ENCODE data around the gene NUAK1.

The NUAK1 gene

GRCh38 chr12:106135075-106135474, 3.7 kb downstream of the NUAK1 start:
- H3K27ac ChIP-seq = no peak overlapping the region
- TF ChIP-seq CTCF (conservative IDR thresholded peaks at IDR 0.05) = no peak

GRCh38 chr12:106134294-106134949, 4.3 kb downstream of the NUAK1 start:
- TF ChIP-seq CTCF (conservative IDR thresholded peaks at IDR 0.05) (no peak), ZFX (IDR thresholded peaks at IDR 0.05) (no peak)
- no peak overlapping the region for H3K27ac ChIP-seq

- no peak overlapping the region for H3K27ac ChIP-seq
- TF ChIP-seq CTCF (conservative IDR thresholded peaks at IDR 0.05) (no peak), ZFX (IDR thresholded peaks at IDR 0.05) (no peak)
These were observed 5.3 kb downstream of the NUAK1 start for GRCh38 chr12:106133136-106134087.

DNA sequence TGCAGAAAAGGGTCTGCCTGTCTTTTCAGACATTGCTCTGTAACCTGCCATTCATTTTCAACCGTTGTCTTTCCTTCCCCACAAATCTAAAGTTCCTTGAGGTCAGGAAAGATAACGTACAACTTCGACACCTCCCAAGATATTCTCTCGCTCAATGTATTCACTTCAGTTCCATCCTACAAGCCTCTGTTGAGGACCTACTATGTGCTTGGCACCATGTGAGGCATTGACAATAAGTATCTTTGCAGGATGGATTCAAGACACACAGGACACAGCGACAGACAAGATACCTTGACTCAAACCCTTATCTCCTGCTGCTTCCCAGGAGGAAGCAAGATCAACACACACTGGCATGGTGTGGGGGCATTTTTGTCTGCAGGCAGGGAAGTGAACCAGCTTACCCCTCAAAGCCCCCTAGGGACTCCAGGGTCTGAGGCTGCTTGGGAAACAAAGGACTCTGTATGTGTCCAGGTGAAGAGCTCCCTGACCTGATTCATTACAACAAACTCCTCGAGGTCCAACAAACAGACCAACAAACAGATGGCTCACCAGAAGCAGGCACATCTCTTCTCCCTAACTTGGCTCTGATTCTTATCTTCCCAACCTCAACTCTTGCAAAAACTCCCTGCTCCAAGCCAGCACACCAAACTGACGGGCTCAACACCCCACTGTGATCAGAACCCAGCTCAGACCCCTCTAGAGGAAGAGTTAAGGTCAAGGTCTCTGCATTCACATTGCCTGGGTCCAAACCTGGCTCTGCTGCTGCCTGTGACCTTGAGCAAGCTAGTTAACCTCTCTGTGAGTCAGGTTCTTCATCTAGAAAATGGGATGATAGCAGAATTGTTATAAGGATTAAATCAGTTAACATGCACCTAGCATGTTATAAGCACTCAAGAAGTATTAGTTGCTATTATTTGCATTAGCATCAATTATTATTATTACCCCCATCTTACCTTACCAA, 6.3 kb downstream of the NUAK1 start:
- H3K27ac ChIP-seq = no peak overlapping the region
- TF ChIP-seq ZFX (IDR thresholded peaks at IDR 0.05) = no peak
- no peak for TF ChIP-seq CTCF (conservative IDR thresholded peaks at IDR 0.05)

DNA sequence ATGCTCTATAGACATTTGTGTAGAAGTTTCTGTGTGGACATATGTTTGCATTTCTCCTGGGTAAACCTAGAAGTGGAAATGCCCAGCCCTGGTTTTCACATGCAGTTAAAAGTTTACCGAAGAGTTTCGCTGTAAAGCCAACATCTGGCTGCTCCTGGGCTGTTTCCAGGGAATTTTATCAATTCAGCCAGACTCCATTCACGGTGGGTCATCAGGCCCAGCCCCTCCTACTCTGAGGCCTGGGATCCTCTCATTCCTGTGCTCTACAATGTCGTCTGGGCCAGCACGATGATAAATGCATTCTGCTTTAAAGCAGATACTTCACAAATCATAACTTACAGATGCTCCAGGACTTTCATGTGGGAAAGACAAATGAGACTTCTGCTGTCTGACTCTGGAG, 7.1 kb downstream of the NUAK1 start:
- H3K27ac ChIP-seq = no peak overlapping the region
- TF ChIP-seq CTCF (conservative IDR thresholded peaks at IDR 0.05) (no peak), ZFX (IDR thresholded peaks at IDR 0.05) (no peak)

DNA sequence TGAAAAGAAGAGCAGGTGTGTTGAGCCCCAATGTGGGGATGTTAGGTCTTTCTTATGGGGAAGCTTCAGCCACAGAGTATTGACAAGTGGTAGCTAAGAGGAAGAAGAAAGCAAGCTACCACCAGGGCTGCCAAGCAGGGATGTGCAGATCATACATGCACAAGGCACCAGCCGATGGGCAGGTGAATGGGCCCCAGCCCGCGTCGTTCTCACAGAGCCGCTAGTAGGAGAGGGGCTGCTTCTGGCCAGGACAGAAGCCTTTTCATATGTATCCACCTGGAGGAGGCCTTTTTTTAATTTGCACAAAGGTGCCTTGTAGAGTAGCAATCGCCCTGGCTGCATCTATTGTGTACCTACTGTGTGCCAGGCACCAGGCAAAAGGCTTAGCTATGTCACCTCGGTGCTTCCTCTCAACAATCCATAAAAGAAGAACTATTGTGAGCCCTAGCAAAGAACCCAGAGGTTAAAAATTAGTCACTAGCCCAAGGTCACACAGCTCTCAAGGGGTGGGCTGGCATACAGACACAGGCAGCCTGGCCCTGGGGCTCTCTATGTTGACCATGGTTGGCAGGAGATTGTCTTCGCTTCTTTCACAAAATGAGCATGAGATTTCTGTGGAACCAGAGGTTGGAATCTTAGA, 8.2 kb downstream of the NUAK1 start:
- H3K27ac ChIP-seq = no peak overlapping the region
- TF ChIP-seq ZFX (IDR thresholded peaks at IDR 0.05) = no peak
- no peak for TF ChIP-seq CTCF (conservative IDR thresholded peaks at IDR 0.05)

All from C4-2B (cell line).